ENCODE results near the gene SARS1.
"Not testable (repeated sequence)": the region's sequence is repeated elsewhere in the genome, so short reads cannot be mapped to it uniquely, and the experiment has no call there.

DNA sequence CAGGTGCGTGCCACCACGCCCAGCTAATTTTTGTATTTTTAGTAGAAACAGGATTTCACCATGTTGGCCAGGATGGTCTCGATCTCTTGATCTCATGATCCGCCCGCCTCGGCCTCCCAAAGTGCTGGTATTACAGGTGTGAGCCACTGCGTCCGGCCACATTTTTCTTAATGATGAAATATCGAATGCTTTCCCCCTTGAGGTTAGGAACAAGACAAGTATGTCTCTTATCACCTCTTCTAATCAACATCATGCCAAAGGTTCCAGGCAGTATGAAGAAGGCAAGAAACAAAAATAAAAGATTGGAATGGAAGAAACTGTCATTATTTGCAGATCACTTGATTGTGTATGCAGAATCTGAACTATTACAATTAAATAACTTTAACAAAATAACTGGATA is 7.5 kb downstream of the SARS1 start:
- TF ChIP-seq, protein P1, sequence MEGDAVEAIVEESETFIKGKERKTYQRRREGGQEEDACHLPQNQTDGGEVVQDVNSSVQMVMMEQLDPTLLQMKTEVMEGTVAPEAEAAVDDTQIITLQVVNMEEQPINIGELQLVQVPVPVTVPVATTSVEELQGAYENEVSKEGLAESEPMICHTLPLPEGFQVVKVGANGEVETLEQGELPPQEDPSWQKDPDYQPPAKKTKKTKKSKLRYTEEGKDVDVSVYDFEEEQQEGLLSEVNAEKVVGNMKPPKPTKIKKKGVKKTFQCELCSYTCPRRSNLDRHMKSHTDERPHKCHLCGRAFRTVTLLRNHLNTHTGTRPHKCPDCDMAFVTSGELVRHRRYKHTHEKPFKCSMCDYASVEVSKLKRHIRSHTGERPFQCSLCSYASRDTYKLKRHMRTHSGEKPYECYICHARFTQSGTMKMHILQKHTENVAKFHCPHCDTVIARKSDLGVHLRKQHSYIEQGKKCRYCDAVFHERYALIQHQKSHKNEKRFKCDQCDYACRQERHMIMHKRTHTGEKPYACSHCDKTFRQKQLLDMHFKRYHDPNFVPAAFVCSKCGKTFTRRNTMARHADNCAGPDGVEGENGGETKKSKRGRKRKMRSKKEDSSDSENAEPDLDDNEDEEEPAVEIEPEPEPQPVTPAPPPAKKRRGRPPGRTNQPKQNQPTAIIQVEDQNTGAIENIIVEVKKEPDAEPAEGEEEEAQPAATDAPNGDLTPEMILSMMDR (IDR thresholded peaks at IDR 0.05), result not testable (repeated sequence)
- TF ChIP-seq POLR2A (IDR thresholded peaks at IDR 0.05), result not testable (repeated sequence)

Measured in thyroid gland (tissue), 4 donors.